CD4-positive, alpha-beta T cell treated with Interleukin-10 for 1 hour (primary cell): Measurements from ENCODE around the gene SYT3.
A peak's percentile ranks its signal among the peaks of the same experiment; 100 is the strongest.

Experiments used
- DNase-seq: peaks from one replicate; pipeline ENCODE4 v3.0.0-alpha.2; 2020

Gene SYT3, protein sequence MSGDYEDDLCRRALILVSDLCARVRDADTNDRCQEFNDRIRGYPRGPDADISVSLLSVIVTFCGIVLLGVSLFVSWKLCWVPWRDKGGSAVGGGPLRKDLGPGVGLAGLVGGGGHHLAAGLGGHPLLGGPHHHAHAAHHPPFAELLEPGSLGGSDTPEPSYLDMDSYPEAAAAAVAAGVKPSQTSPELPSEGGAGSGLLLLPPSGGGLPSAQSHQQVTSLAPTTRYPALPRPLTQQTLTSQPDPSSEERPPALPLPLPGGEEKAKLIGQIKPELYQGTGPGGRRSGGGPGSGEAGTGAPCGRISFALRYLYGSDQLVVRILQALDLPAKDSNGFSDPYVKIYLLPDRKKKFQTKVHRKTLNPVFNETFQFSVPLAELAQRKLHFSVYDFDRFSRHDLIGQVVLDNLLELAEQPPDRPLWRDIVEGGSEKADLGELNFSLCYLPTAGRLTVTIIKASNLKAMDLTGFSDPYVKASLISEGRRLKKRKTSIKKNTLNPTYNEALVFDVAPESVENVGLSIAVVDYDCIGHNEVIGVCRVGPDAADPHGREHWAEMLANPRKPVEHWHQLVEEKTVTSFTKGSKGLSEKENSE

DNA sequence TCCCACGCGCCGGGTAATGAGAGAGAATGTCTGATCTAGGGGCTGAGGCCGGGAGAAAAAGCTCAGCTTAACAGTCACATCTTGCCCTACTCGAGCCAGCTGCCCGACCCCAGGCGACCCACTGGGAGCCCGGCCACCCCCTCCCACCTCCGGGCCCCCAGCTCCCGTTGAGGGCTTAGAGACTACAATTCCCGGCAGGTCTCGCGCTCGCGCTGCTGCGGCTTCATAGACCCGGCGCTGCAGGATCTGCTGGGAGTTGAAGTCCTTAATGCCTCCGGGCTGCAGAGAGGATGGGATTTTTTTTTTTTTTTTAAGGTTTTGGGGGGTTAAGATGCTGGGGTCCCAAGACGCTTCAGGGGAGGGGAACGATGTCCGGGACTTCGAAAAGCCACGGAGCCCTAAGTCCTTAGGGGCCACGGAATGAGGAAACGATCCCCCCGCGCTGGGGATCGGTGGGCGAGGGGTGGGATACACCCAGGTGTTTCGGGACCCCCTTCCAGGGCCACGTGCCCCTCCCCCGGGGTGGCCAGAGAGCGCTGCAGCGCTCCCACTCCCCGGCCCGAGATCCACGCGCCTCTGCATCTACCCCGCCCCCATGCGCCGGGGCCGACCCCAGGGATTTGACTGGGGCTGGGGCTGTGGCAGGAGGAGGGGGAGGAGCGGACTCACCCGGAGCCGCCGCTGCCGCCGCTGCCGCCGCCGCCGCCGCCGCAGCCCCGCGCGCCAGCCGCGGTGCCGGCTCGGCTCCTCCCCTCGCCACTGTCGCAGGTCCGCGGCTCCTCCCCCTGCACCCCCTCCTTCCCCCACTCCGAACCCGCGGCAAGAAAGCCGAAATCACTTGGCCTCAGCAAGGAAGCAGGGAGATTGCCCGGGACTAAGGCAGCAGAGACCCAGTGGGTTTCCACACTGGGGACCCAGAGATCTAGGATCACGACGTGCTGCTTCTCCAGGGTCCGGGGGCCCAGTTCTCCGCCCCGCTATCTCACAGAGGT is at the start of gene SYT3:
SYT3 (minus strand) TSS at position 761 of the 992 bp plus-strand sequence. CDS start 2,470 bp downstream, outside the sequence.
- DNase-seq: peak; percentile 24

DNA sequence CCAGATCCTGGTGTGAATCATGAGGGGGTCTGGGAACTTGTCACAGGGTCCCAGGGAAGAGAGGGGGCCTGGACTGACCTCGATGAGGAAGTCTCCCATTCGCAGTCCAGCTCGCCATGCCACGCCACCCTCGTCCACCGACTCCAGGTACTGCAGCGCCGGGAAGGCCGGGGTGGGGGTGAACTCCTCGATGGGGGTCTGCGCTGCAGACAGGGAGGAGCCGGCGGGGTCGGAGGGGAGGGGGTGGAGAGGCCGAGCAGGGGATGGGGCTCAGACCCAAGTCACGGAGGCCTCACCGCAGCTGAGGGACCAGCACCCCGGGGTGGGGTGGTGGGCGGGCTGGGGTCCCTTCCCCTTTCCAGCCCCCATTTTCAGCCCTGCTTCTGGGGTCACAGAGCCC is 49.1 kb upstream of the SYT3 start:
- no peak for DNase-seq

DNA sequence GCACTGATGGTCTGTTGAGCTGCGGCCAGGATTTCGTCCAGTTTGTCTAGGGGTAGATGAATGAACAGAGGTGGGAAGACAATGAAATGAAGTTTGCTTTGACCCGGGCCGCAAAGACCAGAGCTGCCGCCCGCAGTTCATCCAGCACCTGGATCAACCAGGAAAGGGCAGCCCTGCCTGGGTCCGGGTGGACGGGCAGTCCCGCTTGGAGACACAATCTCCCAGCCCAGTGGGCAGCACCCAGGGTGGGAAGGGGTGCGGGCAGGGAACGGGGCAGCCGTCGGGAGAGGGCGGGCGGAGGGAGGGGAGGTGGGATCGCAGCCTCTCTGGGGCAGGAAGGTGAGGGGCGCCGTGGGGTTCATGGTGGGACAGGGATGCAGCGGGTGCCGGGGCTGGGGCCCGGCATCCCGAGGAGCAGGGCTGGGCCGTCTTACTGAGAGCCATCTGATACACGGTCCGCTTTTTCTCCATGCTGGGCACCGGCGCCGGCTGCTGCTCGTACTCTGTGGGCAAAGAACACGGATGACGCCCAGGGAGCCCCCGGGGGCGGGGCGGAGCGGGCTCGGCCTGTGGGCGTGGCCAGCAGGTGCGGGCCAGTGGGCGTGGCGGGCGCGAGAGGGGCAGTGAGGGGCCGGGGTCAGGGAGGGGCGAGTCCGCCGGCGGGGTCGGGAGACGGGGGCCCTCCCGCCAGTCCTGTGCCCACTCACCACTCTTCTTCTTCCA is 46.8 kb upstream of the SYT3 start:
- no peak for DNase-seq

DNA sequence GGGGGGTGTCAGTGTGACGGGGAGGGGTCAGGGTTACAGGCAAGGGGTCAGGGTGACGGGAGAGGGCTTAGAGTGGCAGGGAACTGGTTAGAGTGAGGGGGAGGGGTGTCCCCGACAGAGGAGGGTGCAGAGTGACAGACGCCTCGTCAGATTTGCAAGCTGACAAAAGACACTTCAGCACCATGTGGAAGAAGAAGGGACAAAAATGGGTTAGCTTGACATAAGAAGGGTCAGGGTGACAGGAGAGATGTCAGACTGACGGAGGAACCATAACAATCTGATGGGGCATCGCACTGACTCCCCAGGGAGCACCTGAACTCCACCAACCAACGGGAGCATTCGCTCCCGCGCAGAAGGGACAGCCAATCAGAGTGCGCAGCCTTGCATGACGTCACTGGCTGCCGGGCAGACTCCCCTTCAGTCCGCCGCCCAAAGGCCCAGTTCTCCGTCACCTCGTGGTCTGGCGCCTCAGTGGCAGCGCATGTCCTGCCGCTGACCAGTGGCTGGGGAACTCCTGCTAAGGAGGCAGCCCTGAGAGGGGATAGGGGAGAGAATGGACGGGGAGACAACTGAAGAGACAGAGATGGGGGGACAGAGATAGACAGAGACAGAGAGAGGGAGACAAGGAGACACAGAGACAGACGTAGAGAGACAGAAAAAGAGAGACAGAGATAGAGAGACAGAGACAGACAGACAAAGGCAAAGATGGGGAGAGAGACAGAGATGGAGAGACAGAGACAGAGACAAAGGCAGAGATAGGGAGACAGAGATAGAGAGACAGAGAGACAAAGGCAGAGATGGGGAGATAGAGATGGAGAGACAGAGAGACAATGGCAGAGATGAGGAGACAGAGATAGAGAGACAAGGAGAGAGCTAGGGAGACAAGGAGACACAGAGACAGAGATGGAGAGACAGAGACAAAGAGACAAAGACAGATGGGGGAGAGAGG is 39.8 kb upstream of the SYT3 start:
- DNase-seq: peak; percentile 79

DNA sequence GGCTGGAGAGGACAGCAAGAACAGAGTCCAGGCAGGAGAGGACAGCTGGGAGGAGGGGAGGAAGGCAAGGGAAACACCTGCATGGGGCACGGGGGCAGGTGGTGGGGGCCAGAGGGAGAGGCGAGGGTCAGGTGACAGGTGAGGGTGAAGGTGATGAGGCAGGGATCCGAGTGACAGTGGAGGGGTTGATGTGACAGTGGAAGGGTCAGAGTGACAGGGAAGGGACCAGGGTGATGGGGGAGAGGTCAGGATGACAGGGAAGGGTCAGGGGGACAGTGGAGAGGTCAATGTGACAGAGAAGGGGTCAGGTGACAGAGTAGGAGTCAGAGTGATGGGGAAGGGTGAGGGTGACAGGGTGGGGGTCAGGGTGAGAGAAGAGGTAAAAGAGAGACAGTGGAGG is 38.6 kb upstream of the SYT3 start:
- DNase-seq: no peak

DNA sequence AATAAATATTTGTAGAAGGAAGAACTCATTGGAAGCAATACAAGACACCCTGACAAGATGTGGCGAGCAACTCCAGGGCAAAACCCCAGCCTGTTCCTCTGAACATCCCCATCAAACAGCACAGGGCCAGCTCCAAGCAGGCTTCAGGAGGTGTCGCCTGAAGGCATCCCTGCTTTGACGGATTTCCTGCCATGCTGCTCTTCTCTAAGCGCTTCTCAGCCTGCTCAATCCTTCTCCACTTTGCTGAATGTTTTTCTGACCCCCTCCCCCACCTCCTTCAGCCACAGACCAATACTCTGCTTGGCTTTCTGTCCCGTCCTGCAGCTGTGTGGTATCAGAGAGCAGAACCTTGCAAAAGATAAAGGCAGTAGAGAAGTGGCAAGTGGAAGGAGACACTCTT is 38.0 kb upstream of the SYT3 start:
- no peak for DNase-seq

DNA sequence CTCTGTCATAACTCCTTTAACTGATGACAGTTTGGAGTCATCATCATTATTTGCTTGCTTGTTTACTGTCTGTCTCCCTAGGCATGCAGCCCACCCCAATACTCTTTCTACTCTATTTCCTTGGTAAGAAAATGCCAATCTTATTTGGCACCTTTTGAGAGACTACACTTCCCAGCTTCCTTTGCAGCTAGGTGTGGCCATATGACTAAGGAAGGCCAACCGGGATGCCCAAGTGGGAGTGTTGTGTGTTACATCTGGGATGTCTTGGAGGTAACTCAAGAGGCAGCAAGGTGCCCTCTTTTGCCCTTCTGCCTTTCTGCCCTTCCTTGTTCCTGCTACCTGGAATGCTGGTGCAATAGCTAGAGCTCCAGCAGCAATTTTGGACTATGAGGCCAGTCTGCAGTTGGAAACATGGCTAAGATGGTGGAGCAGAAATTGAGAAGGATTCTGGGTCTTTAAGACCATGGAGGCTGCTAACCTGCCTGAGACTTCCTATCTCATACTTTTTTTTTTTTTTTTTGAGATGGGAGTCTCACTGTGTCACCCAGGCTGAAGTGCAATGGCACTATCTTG is 37.0 kb upstream of the SYT3 start:
- DNase-seq: no peak

DNA sequence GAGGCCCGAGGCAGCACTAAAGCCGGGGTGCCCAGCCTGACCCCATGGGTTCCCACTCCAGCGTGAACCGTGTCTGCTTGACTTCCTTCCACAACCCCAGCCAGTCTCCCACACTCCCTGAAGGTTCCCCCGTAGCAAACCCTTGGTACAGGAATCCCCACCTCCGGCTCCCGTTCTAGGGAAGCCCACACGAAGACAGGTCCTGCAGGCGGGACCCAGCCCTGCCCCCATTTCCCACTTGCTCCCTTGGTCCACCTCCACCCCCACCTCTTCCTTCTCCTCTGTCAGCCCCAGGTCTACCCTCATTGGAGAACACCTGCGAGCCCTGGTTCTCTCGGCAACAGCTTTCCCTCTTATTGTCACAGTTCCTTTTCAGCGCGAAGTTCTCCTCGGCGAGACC is 33.4 kb upstream of the SYT3 start:
- DNase-seq: no peak

DNA sequence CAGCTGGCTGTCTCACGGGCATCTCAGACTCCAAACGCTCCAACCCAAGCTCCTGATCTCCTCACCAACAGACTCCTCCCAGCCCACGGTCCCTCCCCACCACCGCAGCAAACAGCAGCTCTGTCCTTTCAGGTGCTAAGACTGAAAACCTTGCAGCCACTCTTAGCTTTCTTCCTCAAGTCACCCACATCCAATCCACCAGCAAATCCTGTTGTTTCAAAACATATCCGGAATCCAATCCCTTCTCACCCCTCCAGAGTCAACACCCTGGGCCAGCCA is 30.4 kb upstream of the SYT3 start:
- no peak for DNase-seq

DNA sequence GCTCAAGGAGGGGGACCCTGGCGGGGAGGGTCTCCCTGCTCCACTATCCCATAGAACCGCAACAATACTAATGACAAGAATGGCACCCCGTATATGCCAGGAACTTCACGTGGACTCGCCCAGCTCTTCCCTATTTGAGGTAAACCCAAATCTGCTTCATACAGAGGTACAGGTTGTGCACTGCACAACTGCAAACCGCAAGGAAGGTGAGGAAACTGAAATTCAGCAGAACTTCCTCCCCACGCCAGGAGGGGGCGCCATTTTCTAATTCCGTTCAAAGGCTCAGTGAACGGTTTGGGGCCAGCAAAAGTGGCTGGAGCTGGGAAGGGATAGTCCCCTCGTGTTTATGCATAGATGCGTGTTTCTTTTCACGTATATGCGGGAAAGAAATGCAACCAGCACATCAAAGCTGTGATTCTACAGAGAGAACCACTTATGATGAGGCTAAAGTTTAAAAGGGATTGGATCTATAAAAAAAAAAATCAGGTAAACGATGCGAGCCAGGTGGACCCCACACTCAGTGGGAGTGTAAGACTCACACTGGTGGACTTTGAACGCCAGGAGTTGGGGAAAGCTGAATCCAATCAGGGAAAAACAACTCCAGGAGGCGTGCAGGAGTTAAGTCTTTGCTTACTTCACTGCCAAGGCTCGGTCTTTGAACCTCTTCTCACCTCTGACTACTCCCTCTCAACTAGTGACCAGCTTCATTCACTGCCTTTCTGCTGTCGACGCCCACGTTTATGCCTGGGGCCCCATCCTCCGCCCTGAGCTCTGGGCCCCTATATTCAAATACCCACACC is 29.8 kb upstream of the SYT3 start:
- DNase-seq: peak; percentile 32

DNA sequence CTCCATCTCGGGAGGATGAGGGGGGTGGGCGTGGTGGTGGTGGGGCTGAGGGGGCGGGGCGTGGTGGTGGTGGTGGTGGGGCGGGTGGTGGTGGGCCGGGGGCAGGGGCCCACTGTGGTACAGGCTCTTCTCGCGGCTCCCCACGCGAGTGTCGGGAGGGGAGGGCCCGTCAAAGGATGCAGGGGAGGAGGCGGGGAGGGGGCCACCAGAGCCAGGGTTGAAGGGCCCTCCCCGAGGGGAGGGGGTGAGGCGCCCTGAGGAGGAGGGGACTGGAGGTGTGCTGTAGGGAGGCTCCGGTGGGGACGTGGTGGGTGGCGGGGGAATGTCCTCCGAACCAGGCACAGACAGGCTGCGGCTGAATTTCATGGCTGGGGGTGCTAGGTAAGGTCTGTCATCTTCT is 29.2 kb upstream of the SYT3 start:
- DNase-seq: no peak

DNA sequence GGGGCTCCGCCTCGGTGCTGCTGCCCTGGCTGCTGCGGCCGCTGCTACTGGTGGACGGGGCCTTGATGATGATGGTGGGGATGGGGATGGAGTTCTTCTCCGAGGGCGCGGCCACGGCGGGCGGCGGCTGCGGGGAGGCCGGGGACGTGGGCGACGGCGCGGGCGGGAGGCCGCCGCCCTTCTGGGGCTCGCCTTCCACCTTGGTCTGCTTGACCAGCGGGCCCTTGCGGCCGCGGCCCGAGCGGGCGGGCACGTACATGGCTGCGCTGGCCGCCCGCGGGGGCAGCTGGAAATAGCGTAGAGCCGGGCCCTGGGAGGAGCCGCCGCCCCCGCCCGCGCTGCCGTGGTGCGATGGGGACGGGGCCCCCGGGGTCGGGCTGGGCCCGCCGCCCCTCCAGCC is 28.7 kb upstream of the SYT3 start:
- DNase-seq: no peak

DNA sequence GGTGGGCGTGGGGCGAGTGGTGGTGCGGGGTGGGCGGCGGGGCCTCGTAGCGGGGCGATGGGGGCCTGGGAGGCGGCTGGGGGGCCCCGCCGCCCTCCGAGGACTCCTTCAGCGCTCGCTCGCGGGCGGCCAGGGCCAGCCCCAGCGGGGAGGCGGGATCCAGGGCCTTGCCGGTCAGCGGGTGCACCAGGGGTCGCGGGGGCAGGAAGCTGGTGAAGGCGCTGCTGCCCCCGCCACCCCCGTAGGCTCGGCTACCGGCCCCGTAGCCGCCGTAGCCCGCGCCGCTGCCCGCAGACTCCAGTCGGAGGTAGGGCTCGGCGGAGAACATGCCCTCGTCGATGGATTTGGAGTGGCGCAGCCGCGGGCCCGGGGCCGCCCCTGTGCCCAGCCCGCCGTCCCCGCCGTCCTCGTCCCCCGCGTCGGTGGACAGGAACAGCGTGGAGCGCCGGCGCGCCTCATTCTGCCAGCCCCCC is 28.1 kb upstream of the SYT3 start:
- no peak for DNase-seq

DNA sequence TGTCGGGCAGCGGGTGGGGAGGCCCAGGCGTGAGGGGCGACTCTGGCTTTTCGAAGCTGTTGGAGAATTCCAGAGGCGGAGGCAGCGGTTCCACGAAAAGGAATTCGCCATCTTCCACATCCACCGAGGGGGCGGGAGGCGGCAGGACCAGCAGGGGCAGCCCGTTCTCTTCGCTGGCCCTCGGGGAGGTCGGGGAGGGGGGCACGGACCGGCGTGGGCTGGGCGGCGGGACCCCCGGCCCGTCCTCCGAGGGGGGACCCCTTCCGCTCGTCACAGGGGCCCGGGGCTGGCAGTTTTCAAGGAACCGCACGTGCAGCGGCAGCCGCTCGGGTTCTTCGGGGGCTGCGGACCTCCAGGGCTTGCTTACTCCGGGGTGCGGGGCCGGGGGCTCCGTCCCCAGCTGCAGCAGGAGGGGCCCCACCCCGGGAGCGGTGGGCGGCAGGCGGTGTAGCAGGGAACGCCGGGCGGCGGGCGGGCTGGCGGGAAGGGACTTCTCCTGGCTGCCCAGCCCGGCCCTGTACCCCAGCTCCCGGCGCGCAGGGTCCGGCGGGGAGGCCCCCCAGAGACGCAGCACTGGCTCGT is 27.6 kb upstream of the SYT3 start:
- no peak for DNase-seq

DNA sequence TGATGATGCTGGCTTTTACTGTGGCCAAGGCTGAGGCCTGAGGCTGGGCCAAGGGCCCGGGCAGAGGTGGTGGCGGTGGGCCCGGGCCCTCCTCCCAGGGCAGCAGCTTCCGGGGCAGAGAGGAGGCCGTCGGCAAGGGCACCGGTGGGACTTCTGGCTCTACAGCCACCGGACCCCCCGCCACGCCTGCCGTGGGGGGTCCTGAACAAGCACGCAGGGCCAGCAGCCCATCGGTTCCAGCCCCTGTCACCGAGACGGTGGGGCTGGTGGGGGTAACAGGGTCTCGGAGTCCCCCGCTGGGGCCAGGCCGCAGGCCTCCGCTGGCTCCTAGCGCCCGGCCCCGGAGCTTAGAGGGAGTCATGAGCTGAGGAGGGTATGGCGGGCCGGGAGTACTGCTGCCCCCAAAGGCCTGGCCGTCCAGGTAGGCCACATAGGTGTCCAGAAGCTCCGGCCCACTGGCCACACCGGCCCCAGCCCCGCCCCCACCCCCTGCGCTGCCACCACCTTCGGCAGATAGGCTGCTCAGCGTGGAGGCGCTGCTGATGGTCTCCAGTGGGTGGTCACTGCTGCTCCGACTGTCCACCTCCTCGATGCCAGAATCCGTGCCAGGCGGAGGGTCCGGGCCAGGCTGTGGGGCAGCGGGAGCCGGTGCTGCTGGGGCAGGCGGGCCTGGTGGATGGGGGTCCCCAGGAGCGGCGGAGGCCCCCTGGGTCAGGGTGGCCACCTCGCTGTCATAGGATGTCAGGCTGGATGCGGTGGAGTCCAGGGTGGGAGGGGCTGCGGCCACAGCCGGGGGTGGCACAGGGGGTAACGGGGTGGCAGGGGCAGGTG is 26.9 kb upstream of the SYT3 start:
- no peak for DNase-seq

DNA sequence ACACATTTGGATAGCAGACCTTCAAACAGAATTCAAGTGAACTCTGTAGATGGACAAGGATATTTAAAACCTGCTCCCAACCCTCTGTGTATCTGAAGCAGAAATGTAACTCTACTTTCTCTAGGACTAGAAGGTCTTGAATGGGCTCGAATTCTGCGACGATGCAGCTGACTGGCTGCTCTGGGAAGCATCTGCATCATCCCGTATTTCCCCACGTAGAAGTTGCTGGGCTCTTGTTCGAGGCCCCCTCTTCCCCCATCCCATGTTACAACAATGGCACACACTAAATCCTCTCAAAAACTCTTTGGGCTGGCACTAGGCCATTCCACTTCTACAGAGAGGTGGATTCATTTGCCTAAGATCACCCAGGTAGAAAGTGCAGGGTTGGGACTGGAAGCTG is 24.5 kb upstream of the SYT3 start:
- no peak for DNase-seq

DNA sequence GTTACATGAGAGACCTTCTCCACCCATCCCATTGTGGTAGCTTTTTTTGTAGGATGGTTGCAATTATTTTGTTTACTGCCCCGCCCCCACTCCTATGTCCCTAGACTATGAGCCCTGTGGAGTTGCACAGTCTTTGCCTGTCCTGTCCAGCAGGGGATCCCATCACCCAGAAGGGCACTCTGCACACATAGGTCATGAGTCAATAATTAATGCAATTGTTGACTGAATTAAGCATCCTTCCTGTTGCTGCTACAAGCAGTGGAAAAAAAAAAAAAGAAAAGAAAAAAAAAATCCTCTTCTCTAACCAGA is 23.8 kb upstream of the SYT3 start:
- no peak for DNase-seq

DNA sequence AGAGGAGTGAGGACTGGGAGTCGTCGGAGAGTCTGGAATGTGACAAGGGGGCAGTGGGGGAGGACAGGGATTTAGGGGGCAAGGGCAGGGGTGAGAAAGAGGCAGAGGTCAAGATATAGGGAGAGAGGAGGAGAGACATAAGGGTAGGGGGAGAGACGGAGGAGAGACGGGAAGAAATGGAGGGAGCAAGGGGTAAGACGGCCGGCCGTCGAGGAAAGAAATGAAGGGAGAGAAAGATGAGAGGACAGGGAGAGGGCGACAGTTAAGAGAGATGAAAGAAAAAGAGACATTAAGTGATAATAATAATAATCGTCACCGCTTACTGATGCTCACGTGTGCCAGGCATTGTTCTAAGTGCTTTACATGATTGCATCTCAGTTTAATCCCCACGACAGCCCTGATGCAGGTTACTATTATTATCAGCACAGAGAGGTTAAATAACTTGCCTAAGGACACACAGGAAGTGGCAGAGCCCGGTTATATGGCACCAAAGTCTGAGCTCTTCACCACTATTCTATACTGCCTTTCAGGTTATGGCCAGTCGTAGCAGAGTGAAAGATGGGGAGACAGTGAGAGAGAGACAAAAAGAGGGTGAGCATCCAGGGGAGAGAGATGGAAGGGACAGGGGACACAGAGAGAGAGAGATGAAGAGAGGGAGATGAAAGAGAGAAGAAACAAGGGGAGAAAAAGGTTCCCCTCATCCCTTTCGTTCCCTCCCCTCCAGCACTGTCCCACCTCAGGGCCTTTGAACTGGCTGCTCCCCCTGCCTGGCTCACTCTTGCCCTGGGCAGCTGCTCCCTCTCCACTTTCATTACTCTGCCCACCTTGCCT is 23.2 kb upstream of the SYT3 start:
- DNase-seq: no peak
